HFF-Myc (cell line): ENCODE measurements around the gene TANGO2.

ENCODE experiments used
- DNase-seq: peaks from one replicate; pipeline ENCODE4 v3.0.0-alpha.2; 2011; ENCODE audit warnings: low read depth; ENCODE audit errors: extremely low read depth
- H3K4me3 ChIP-seq: replicated peaks from 2 replicates; pipeline ENCODE4 v1.5.1; 2011; ENCODE audit warnings: low read depth, mild to moderate bottlenecking, control low read depth, low read length
- CTCF ChIP-seq: IDR thresholded peaks from 2 replicates; pipeline ENCODE4 v1.5.1; 2012; ENCODE audit warnings: mild to moderate bottlenecking, low read depth, low read length, control low read depth; ENCODE audit errors: missing control alignments

TANGO2 gene

DNA sequence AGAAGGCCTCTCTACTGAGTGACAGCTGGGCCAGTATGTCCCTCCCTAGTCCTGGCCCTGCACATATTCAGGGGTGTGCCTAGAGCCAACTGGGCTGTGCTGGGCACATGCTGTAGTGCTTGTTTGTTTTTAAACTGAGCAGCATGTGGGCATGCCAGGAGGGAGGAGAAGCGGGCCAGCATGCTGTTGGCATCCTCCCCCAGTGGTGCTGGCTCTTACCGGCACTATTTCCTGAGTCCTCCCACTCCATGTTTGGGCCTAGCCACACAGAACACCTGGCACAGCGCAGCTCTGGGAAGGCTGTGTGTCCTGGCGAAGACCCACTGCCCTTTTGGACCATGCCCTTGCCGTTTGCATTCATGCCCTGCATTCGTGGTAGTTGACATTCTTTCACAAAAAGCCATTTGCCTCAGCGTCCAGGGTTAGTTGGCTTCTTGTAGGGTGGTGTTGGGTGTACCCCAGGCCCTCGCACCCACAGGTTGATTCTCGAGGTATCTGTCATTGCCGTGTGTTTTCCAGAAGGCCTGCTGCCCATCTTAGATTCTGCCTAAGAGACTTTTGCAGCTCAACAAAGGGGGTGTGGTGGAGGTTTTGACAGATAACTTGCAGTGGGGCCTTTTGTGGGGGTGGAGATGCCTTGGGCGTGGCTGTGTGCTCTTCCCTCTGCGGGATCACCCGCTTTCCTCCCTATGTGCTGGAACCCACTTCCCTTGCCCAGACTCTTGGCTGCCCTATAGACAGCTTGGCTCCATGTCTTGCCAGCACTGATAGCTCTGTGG, 72.7 kb downstream of the TANGO2 start:
- H3K4me3 ChIP-seq, result no peak overlapping the region
- DNase-seq, result no peak
- TF ChIP-seq CTCF, result no peak

DNA sequence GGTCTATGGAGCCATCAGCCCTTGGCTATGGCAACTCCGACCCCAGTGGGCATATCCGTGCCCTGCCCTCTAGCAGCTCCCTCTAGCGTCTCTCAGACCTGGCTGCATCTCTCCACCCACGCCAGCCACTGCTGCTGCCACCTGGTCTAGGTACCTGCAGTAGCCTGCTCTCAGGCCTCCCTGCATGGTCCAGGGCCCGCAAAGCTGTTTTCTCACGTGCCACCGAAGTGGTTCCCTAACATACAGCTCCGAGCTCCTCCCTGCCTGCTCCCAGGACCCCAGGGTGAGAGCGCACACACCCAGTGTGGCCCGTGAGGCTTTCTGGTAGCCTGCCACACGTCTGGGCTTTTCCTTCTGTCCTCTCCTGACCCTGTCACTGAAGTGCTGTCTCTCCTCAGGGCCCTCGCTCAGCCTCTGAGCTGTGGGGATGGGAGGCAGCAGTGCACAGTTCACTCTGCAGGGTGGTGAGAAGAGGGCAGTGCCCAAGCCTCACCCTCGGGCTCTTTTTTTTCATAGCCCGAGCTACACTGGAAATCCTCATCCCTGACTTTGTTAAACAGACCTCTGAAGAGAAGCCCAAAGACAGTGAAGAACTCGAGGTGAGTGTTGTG, 73.4 kb downstream of the TANGO2 start:
- no peak for DNase-seq
- no peak overlapping the region for H3K4me3 ChIP-seq
- TF ChIP-seq CTCF, result no peak

DNA sequence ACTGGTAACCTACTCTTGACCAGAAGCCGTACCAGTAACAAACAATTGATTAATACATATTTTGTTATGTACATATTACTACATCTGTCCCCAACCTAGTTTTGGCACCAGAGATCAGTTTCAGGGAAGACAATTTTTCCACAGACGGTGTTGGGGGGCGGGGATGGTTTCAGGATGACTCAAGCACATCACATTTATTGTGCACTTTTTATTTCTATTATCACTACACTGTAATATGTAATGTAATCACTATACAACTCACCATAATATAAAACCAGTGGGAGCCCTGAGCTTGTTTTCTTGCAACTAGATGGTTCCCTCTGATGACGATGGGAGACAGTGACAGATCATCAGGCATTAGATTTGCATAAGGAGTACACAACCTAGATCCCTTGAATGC, 74.6 kb downstream of the TANGO2 start:
- no peak for DNase-seq
- no peak overlapping the region for H3K4me3 ChIP-seq
- TF ChIP-seq CTCF, result no peak

GRCh38 chr22:20096574-20097420, 75.9 kb downstream of the TANGO2 start:
- no peak for TF ChIP-seq CTCF
- H3K4me3 ChIP-seq, result no peak overlapping the region
- no peak for DNase-seq

DNA sequence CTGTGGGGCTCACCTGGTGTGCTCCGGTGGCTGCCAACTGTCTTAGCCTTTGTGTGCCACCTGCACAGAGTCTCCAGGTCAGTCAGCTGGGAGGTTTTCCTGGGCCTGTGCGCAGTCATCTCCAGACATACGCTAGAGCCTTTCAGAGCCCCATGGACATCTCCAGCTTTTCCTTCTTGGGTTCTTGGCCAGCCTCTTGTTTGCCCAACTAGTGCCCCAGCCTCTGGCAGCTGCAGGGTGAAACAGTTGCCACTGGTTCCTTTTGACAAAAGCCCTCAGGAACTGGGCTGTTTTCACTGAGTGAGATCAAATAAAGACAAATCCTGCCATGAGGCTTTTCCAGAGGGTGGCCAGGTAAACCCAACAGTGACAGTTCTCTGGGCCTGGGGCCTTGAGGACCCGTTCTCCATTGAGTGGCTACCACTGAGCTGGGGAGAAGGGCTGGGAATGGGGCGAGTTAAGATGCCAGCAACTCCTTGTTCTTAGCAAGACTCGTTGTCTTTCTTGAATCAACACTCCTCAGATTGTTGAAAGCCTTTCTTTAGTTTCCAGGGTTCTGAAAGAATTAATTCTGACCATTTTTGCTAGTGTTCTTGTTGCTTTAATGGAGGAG, 78.3 kb downstream of the TANGO2 start:
- H3K4me3 ChIP-seq, result no peak overlapping the region
- no peak for DNase-seq
- TF ChIP-seq CTCF, result no peak

DNA sequence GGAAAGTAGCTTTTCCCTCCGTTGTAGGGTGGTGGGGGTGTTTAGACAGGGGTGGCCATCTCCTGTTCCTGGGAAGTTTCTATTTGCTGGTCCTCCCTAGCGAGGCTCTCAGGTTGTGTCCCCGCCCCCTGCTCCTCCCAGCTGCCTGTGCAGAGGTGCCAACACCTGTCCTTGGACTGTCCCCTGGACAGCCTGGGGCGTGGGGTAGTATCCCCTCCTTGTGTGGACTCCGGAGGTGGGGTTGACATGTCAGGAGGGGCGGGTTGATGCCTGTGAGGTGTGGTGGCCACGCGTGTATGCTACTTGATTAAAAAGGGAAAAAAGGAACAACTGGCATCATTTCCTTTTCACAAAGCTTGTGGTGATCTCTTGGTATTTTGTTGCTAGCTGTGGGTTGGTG, 80.7 kb downstream of the TANGO2 start:
- DNase-seq, result no peak
- no peak for TF ChIP-seq CTCF
- H3K4me3 ChIP-seq, result no peak overlapping the region
